HG03280 (cell line): ENCODE data around the gene PTPN12.

Experiments
- ATAC-seq: cut with Tn5 transposase; IDR thresholded peaks from one replicate; pipeline ENCODE4 v1.9.1; 2021; ENCODE audit warnings: mild to moderate bottlenecking, moderate library complexity; ENCODE audit not compliant: unreplicated experiment

PTPN12 gene

DNA sequence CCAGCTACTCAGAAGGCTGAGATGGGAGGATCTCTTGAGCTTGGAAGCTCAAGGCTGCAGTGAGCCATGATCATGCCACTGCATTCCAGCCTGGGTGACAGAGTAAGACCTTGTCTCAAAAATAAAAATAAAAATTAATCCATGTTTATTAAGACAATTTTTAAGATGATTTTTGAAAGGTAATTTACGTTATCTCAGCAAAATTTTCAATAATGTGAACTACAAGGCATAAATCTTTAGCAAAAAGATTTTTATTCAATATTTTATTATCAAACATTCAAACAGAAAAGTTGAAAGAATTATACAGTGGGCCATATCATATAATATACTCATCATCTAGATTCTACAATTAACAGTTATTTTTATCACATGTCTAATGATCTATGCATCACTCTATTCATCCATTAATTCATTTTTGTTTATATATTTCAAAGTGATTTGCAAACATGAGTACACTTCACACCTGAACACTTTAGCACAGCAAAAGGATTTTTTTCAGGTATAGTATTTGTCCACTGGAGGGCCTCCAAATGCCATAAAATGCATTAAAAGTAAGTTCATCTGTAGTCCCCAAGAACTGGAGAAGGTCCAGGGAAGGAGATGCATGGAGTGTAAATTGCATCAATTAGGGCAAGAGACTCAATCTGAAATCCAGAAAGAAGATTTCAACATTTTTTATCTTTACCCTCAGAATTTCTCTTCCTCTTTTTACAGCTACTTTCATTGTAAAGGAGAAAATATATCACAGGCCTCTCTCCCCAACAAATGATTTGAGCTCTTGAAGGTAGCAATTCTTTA, 120.5 kb downstream of the PTPN12 start:
- ATAC-seq = peak; percentile 68

DNA sequence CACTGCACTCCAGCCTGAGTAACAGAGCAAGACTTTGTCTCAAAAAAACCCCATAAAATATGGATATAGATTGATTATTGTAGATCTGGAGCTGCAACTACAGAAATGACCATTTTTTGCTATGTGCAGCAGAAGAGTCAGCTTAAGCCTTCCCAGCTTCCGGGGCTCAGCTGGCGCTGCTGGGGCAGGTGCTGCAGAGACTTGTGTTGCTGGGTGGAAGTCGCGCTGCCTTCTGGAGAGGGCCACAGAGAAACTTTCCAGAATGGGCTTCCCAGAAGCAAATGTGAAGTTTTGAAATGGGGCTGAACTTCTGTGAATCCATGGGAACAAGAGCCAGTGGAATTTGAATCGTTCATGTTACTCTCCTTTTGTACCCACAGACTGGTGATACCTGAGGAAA, 121.8 kb downstream of the PTPN12 start:
- ATAC-seq = no peak

GRCh38 chr7:77661816-77662215, 124.7 kb downstream of the PTPN12 start:
- ATAC-seq = no peak

DNA sequence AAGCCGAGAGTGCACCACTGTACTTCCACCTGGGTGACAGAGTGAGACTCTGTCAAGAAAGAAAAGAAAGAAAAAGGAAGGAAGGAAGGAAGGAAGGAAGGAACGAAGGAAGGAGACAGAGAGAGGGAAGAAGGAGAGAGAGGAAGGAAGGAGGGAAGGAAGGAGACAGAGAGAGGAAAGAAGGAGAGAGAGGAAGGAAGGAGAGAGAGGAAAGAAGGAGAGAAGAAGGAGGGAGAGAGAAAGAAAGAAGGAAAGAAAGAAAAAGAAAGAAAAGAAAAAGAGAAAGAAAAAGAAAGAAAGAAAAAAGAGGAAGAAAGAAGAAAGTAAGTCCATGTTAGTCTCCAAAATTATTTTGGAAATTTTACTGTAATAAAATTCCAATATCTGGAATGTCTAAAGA, 125.8 kb downstream of the PTPN12 start:
- ATAC-seq = no peak

DNA sequence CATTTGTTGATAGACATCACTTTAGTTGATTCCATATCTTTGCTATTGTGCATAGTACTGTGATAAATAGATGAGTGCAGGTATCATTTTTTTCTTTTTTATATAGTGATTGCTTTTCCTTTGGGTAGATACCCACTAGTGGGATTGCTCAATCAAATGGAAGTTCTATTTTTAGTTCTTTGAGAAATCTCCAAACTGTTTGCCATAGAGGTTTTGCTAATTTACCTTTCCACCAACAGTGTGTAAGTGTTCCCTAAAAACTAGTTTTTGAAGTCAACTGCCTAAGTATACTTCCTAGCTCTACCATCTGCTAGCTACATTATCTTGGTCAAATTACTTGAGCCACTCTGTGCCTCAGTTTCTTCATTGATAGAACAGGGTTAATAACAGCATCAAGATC, 127.6 kb downstream of the PTPN12 start:
- ATAC-seq = no peak

DNA sequence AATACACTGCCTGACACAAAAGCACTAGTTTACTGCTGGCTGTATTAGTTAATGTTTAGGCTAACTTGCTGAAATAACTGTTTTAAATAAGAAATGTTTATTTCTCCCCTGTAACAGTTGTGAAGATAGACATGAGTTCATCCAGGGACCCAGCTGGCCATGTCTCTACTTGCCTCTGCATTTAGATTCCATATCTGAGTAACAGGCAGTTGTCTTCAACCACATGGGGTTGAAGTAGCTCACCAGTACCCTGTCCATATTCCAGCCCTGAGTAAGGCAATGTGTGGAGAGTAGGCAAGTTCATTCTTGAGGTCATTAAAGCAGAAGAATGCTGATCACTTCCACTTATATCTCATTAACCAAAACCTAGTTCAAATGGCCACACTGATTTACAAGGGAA, 128.1 kb downstream of the PTPN12 start:
- ATAC-seq = no peak

- ATAC-seq = no peak
These were observed 130.5 kb downstream of the PTPN12 start for GRCh38 chr7:77667459-77668086.

GRCh38 chr7:77674878-77675277, 137.8 kb downstream of the PTPN12 start:
- ATAC-seq = no peak

DNA sequence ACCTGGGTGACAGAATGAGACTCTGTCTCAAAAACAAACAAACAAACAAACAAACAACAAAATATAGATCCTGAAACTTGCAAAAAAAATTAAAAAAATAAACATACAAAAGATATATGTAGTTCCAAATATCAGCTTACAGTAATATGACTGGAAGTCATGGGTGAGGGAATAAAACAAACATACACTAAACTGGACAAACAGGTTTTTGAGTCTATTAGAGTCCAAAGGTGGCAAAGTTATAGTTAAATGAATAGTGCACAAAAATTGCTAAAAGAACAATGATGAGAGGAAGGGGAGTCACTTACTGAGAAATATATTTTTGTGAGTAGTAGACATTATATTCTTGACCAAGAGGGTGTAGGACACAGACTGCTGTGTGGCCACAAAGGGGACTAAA, 142.5 kb downstream of the PTPN12 start:
- ATAC-seq = no peak

GRCh38 chr7:77680266-77680665, 143.2 kb downstream of the PTPN12 start:
- no peak for ATAC-seq

DNA sequence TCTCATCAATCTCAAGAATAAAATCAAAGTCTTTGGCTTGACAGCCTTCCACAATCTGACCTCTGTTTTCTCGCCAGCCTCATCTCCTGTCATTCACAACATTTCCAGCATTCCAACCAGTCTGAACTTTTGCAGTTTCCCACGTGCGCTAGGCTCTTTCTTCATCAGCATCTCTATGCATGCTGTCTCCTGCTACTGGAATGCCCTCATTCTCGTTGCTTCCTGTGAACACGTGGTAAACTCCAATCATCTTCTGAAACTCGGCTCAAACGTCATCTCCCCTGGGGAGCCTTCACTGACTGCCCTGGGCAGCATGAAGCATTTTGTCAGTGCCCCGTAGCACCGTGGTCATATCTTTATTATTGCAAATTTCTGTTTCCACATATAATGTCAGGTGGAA, 146.9 kb downstream of the PTPN12 start:
- no peak for ATAC-seq

DNA sequence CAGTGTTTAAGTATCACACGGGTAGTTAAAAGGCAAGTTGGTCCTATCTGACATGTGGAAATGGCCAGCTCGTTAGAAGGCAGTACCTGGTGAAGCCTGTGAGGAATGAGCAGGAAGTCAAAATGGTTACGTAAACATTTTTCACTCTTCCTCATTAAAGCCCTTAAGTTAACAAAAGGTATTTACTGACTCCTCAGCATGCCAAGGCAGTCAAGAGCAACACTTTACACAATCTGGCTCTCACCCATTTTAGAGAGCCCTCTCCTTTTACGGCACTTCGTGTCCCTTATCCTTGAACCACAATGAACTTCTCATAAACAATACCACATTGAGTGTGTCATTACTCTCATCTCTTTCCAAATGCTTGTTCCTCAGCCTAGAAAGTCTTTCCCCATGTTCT, 148.1 kb downstream of the PTPN12 start:
- ATAC-seq = no peak

GRCh38 chr7:77687100-77687746, 150.1 kb downstream of the PTPN12 start:
- ATAC-seq = no peak

- ATAC-seq = no peak
These were observed 150.7 kb downstream of the PTPN12 start for GRCh38 chr7:77687747-77688144.
